T-helper 1 cell treated with Interleukin-12 subunit alpha and Interleukin-12 subunit beta and Interleukin-4 antibody, amounts not matched to agents 30 ng/mL and 1 ng/mL, for 36 hours (primary cell): ENCODE measurements around the gene CPLANE1. TPM values are rescaled to one million over a fixed set of nuclear protein-coding genes. Genes with fewer than 3 reads are reported as not detected.
"Not testable (repeated sequence)": the region's sequence is repeated elsewhere in the genome, so short reads cannot be mapped to it uniquely, and the experiment has no call there.

Source experiments
- intact Hi-C: fragments of 100-400 bp; cut with micrococcal nuclease; formaldehyde crosslinking; loops from one replicate; pipeline ENCODE4 v1.15.1; 2024
- total RNA-seq: library from RNA; stranded (reverse); gene quantifications from 2 replicates; pipeline ENCODE4 v1.2.3, GENCODE V29; 2022

Gene CPLANE1
- 11.7 and 12.7 TPM in 2 replicates for total RNA-seq

- intact Hi-C loops, result loop anchor here (2.0 to 5.0 kb wide), 6 partner anchors 40 to 372 kb away; partner anchors contain the start of genes NIPBL and NUP155
These were observed at the start of gene CPLANE1 for GRCh38 chr5:37248970-37249814. TSS of gene CPLANE1 (minus strand) at chr5:37249376. CDS start at chr5:37247698, 1,678 bp downstream.

DNA sequence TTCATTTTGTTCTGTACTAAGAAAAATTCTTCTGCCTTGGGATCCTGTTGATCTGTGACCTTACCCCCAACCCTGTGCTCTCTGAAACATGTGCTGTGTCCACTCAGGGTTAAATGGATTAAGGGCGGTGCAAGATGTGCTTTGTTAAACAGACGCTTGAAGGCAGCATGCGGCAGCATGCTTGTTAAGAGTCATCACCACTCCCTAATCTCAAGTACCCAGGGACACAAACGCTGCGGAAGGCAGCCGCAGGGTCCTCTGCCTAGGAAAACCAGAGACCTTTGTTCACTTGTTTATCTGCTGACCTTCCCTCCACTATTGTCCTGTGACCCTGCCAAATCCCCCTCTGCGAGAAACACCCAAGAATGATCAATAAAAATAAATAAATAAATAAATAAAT lies 47.1 kb upstream of the CPLANE1 start:
- intact Hi-C loops, result not testable (repeated sequence)

DNA sequence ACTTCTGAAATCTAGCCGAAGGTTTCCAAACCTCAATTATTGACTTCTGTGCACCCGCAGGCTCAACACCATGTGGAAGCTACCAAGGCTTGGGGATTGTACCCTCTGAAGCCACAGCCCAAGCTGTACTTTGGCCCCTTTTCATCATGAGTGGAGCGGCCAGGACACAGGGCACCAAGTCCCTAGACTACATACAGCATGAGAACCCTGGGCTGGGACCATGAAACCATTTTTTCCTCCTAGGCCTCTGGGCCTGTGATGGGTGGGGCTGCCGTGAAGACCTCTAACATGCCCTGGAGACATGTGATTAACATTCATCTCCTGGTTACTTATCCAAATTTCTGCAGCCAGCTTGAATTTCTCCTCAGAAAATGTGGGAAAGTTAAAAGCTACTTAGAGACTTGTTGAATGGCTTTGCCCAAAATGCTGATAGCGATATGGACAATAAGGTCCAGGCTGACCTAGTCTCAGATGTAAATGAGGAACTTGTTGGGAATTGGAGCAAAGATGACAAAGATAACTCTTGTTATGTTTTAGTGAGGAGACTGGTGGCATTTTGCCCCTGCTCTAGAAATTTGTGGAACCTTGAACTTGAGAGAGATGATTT lies 34.1 kb upstream of the CPLANE1 start:
- intact Hi-C loops, result no loop called here

- intact Hi-C loops, result no loop called here
These were observed 26.3 kb upstream of the CPLANE1 start for GRCh38 chr5:37275511-37275910.

GRCh38 chr5:37272511-37272910 lies 23.3 kb upstream of the CPLANE1 start:
- intact Hi-C loops, result no loop called here

GRCh38 chr5:37268100-37268499 lies 18.9 kb upstream of the CPLANE1 start:
- intact Hi-C loops, result not testable (repeated sequence)

DNA sequence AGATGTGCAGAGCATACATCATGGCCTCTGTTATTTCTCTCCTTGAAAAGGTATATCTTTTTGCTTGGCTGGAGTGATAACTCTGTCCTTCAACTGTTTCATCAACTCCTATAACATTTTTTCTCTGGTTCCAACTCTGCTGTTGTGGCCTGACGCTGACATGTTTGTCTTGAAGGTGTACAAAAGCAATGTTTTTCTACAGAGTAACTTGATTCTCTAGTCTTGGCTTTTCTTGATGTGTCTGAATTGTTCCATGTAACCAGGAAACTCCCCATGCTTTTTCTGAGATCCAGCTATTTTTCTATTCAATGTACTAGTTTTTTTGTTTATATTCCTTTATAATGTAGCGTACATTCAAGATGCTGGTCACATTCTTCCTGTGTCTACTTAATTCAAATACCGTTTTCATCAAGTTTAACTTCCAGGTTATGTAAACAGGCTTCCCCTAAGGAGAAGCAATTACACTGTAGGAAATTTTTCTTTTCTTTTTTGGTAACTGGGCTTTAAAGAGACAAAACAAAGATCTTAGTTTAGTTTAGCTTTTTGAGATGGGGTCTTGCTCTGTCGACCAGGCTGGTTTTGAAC lies 6.7 kb upstream of the CPLANE1 start:
- intact Hi-C loops, result no loop called here

DNA sequence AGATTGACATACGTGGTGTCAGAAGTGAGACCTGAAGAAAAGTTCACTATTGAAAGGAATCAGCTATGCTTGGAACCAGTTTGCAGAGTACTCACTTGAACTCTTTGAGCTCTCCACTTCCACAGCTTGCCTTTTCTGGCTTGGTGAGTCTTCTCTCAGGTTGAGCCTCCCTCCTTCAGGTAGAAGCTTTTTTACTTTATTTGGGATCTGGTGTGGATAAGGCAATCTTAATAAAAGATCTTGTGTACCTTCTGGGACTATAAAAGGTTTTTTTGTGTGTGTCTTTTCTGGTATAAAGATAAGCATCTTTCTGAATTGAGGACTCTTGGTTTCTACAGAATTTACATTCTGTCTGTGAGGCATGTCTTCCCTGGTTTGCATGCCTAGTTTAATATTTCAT lies 5.4 kb upstream of the CPLANE1 start:
- intact Hi-C loops, result no loop called here

DNA sequence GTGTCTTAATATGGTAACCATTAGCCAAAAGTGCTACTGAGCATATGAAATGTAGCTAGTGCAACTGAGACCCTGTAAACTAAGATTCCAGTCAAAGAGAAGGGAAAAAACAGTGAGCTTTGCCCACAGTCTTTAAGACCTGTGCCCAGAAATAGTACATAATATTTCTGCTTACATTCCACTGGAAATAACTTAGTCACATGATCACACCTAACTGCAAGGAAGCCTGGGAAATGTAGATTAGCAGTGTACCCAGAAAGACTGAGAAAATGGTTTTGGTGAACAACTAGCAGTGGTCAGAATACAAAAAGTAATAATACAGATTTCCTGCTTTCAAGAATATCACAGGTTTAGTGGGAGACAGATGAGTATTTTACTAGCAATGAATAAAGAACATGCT lies 2.5 kb upstream of the CPLANE1 start:
- intact Hi-C loops, result no loop called here

- intact Hi-C loops, result loop anchor here (2.0 to 5.0 kb wide), 6 partner anchors 41 to 373 kb away; partner anchors contain the start of genes NIPBL and NUP155
These were observed 614 bp upstream of the CPLANE1 start for GRCh38 chr5:37249815-37250164.

GRCh38 chr5:37248421-37248969 lies 681 bp downstream of the CPLANE1 start:
- intact Hi-C loops, result loop anchor here (2.0 to 5.0 kb wide), 6 partner anchors 40 to 372 kb away; partner anchors contain the start of genes NIPBL and NUP155

GRCh38 chr5:37247496-37247895 lies 1.7 kb downstream of the CPLANE1 start:
- intact Hi-C loops, result loop anchor here (5.0 kb wide), 2 partner anchors 50 to 125 kb away; partner anchors contain the start of gene NUP155

- intact Hi-C loops, result loop anchor here (5.0 kb wide), 2 partner anchors 50 to 125 kb away; partner anchors contain the start of gene NUP155
These were observed 2.1 kb downstream of the CPLANE1 start for GRCh38 chr5:37247036-37247435.

GRCh38 chr5:37234288-37234687 lies 14.9 kb downstream of the CPLANE1 start:
- intact Hi-C loops, result no loop called here

DNA sequence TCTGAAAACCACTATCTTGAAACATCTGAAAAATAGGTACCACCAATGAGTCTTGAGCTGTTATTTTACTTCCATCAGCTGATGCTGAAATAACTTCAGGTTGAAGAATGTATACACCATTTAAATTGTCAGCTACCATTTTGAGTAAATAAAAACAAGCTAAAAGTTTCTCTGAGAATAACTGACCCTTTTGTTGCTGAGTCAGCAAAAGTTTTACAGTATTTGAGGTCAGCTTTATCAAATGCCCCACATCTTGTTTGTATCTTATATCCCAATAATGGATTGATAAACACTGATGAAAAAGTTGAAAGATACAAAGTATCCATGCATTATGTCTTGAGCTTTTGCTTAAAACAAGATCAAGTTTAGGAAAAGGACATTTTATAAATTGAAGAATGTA lies 22.8 kb downstream of the CPLANE1 start:
- intact Hi-C loops, result no loop called here

- intact Hi-C loops, result no loop called here
These were observed 27.0 kb downstream of the CPLANE1 start for GRCh38 chr5:37222181-37222580.

GRCh38 chr5:37220426-37220825 lies 28.8 kb downstream of the CPLANE1 start:
- intact Hi-C loops, result not testable (repeated sequence)

GRCh38 chr5:37219384-37219783 lies 29.8 kb downstream of the CPLANE1 start:
- intact Hi-C loops, result loop anchor here (10.0 kb wide), 1 partner anchor 85 kb away; no protein-coding TSS in a partner anchor

DNA sequence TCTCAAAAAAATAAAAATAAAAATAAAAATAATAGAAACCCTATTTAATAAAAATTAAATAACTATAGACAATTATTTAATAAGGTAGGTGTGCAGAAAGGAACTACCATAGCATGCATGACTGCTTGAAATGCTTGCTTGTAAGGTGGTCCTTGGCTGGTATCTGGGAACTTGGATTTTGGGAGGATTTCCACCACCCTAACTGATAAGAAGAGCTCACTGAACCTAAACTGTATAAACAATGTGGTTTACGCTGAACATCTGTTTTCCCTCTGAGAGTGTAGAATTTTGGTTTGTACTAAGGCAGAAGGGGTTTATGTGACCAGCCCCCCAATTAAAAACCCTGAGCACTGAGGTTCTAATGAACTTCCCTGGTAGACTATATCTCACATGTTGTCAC lies 31.2 kb downstream of the CPLANE1 start:
- intact Hi-C loops, result loop anchor here (10.0 kb wide), 1 partner anchor 87 kb away; no protein-coding TSS in a partner anchor

DNA sequence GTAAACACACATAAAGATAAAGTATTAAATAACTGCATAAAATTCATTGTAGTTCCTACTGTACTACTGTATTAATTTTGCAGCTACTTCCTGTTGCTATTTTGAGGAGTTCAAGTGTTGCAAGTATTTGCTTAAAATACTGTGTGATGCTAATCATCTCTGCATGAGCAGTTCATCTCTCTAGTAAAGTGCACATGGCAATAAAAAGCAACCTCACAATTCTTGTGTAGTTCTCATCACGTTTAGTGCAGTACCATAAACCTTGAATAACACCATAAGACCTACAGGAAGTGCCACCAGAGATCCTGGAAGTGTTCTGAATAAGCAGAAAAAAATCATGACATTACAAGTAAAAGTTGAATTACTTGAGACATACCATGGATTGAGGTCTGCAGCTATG lies 34.6 kb downstream of the CPLANE1 start:
- intact Hi-C loops, result loop anchor here (10.0 kb wide), 1 partner anchor 90 kb away; no protein-coding TSS in a partner anchor

DNA sequence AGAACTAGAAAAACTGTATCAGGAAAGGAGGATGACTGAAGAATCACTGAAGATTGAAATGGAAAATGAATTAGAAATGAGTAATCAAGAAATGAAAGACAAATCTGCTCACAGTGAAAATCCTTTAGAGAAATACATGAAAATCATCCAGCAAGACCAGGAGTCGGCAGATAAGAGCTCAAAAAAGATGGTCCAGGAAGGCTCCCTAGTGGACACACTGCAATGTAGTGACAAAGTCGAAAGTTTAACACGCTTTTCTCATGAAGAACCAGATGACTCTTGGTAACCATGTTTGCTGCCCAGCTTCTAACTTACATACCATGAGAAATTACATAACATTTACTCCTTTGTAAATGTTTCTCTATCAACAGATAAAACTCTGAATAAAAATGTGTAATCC lies 37.1 kb downstream of the CPLANE1 start:
- intact Hi-C loops, result loop anchor here (10.0 kb wide), 1 partner anchor 93 kb away; no protein-coding TSS in a partner anchor
